Fibroblast of lung (primary cell): ENCODE results near the gene BCL2.

Experiments
- CTCF ChIP-seq, 2 donors: IDR thresholded peaks in 1 of 2; conservative IDR thresholded peaks in 1 of 2; 1 replicate in 1 of 2; 2 replicates in 1 of 2; pipeline ENCODE4 v1.5.1; 2011 to 2012; ENCODE audit warnings: low read length in 2 of 2, control low read depth in 1 of 2, inconsistent platforms in 1 of 2, low read depth in 1 of 2, mild to moderate bottlenecking in 1 of 2
- EZH2 ChIP-seq: IDR thresholded peaks from 2 replicates; pipeline ENCODE4 v1.5.1; 2012; ENCODE audit warnings: low read length, control low read depth, mild to moderate bottlenecking; ENCODE audit errors: missing control alignments

- TF ChIP-seq CTCF (conservative IDR thresholded peaks at IDR 0.05 in 1 of 2, IDR thresholded peaks at IDR 0.05 in 1 of 2; ENCODE audit: low read depth in 1 of 2, low read length in 2 of 2) (no peak), EZH2 (no peak)
Observed at GRCh38 chr18:63234432-63234831, 85.1 kb downstream of the BCL2 start.
